Dedifferentiated amniotic fluid mesenchymal stem cell (primary cell): ENCODE measurements around the gene STUM.

Experiments
- DNase-seq: peaks from one replicate; pipeline ENCODE4 v3.0.0-alpha.2; 2016; ENCODE audit errors: extremely low spot score

Gene STUM

GRCh38 chr1:226560243-226560642 lies 11.7 kb downstream of the STUM start:
- DNase-seq: no peak

DNA sequence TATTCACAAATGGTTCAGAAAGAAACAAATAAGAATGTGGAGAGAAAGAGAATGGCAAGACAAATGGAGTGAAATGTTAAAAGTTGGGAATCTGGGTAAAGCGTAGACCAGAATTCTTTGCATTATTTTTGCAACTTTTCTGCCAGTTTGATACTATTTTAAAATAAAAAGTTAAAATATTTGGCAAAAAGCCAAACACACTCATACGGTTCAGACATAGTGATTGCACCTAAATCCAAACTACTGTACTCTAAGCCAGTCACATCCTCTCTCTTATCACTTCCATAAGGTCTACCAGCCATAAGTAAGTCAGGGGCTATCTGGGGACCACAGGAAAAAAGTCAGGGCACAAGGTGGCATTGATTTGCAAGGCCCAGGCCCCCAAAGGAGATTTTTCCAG lies 14.4 kb downstream of the STUM start:
- DNase-seq: no peak

DNA sequence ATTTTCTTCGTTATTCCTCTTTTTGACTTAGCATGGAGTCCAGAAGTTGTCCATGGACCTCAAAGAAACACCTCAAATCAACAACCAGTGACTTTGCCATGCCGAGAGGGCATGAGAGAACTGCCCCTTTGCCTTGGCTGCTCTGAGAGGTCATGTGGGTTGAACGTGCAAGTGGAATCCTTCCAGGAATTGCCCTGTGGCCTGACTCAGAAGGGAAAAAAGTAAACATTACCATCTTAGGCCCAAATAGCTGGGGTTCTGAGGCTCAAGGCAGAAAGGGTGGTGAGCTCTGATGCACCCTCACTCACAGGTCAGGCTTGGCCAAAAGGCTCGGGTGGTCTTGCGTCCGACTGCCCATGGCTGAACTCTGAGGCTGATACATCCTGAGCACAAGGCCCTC lies 15.1 kb downstream of the STUM start:
- no peak for DNase-seq

GRCh38 chr1:226565476-226565875 lies 16.9 kb downstream of the STUM start:
- no peak for DNase-seq

GRCh38 chr1:226566234-226566633 lies 17.7 kb downstream of the STUM start:
- no peak for DNase-seq

- no peak for DNase-seq
Measured at GRCh38 chr1:226566760-226567159, 18.2 kb downstream of the STUM start.

DNA sequence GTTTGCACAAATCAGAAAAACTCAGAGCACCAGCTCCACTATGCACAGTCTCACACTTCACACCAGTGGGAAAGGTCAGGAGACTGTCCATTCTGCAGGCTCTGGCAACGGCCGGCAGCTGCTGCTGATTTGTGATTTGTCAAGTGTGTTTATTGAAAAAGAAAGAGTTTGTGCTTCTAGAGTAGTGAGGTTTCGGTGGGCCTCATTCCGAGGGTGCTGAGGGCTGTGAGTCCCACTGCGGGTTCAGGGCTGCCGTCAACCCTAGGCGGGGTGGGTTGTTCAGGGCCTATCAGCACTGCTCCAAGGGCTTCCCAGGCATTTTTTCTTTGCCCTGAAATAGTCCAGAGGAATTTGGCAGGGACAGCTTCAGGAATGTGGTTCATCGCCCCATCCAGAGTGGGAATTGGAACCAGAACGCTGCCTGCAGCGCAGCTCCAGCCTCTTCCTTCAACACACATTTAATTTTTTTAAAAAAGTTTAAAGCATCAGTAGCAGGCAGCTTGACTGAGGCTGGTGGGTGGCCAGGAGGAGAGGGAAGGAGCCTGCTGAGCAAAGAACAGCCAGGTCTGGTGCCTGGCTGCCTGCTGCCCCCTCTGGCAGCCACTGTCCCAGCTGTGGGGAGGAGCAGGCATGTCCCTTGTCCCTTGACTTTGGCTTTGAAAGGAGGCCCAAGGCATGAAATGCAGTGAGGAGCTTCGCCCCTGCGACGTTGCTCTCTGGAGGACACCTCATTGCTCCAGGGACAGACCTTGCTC lies 19.7 kb downstream of the STUM start:
- no peak for DNase-seq

- DNase-seq: no peak
Measured at GRCh38 chr1:226568975-226569741, 20.6 kb downstream of the STUM start.

GRCh38 chr1:226569879-226570547 lies 21.4 kb downstream of the STUM start:
- DNase-seq: no peak

GRCh38 chr1:226571893-226572292 lies 23.3 kb downstream of the STUM start:
- DNase-seq: no peak

- DNase-seq: no peak
Measured at GRCh38 chr1:226572325-226572726, 23.8 kb downstream of the STUM start.

- no peak for DNase-seq
Measured at GRCh38 chr1:226574044-226574443, 25.5 kb downstream of the STUM start.

DNA sequence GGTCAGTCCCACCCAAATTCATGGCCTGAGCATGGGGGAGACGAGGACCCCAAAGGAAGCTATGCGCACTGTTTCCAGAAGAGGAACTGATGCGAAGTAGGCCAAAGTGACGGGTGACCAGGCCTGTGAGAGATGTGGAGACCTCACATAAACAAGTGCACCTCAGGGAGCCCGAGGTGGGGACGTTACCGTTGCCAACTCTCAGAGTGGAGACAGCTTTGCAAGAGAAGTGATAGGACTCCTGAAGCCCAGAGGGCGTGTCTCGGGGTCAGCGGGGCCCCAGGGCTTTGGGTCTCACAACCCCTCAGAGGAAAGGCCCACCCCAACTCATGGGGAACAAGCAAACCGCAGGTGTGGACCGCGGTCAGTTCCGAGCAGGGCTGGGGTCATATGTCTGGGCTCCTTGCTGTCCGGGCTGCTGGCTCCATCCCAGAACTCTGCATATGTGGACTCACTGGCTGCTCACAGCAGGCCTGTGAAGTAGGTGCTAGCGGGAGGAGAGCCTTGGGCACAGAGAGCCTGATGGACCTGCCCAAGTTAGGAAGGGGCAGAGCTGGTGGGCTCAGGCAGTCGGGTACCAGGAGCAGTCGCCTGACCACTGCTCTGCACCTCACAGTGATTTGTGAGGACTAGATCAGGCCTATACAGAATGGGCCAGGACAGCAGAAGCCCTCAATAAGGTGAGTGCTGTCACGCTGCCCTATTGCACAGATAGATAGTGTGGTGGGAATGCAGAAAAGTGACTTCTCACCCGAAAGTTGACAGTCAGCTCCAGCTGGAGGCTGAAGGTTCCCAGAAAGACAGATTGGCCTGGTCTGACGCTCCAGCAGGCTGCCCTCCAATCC lies 26.2 kb downstream of the STUM start:
- no peak for DNase-seq

- DNase-seq: no peak
Measured at GRCh38 chr1:226575436-226575720, 26.8 kb downstream of the STUM start.

- DNase-seq: no peak
Measured at GRCh38 chr1:226575739-226576378, 27.3 kb downstream of the STUM start.

- no peak for DNase-seq
Measured at GRCh38 chr1:226576601-226577000, 28.0 kb downstream of the STUM start.

GRCh38 chr1:226577401-226578180 lies 29.0 kb downstream of the STUM start:
- DNase-seq: no peak

GRCh38 chr1:226578946-226579578 lies 30.5 kb downstream of the STUM start:
- DNase-seq: no peak

DNA sequence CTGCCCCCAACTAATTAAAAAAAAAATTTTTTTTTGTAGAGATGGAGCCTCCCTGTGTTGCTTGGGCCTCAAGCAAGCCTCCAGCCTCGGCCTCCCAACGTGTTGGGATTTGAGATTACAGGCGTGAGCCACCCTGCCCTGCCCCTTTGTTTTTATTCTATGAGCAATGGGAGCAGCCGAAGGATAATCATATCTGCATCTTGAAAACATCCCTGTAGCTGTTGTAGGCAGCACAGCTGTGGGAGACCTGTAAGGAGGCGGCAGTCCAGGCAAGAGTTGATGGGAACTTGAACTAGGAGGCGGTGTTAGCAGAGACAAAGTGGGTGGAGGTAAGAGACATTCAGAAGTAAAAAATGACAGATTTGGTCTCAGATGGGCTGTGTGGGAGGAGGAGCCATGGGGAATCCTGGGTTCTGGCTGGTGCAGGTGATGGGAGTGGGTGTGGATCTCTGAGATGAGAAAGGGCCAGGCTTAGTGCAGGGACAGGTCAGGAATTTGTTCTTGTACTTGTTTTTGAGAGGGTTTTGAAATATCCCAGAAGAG lies 31.3 kb downstream of the STUM start:
- no peak for DNase-seq
